Left lung (tissue), 10 donors: ENCODE data around the gene ZCCHC4. TPM values are rescaled to one million over a fixed set of nuclear protein-coding genes. Genes with fewer than 3 reads are reported as not detected.

Source experiments
- ATAC-seq: fragments of 200-7000 bp; cut with Tn5 transposase; one replicate; pipeline ENCODE4 v1.9.1; 2020; ENCODE audit warnings: moderate library complexity
- DNase-seq, 4 donors: peaks; one replicate each; pipeline ENCODE4 v3.0.0-alpha.2; 2013 to 2020
- H3K27ac ChIP-seq, 2 donors: fragments of 200-600 bp; sonication (generic) in 1 of 2; one replicate each; pipeline versions ENCODE4 v1.5.0 to v1.8.0; 2020 to 2021
- H3K27me3 ChIP-seq, 2 donors: fragments of 200-600 bp; sonication (generic) in 1 of 2; one replicate each; pipeline versions ENCODE4 v1.5.0 to v1.8.0; 2020 to 2021
- H3K36me3 ChIP-seq, 2 donors: fragments of 200-600 bp; sonication (generic) in 1 of 2; one replicate each; pipeline versions ENCODE4 v1.5.0 to v1.8.0; 2020 to 2021
- H3K4me1 ChIP-seq, 2 donors: fragments of 200-600 bp; one replicate each; pipeline ENCODE4 v1.8.0; 2021
- H3K4me3 ChIP-seq, 2 donors: fragments of 200-600 bp; sonication (generic) in 1 of 2; one replicate each; pipeline versions ENCODE4 v1.5.0 to v1.8.0; 2020 to 2021; ENCODE audit warnings: mild to moderate bottlenecking in 1 of 2
- H3K9me3 ChIP-seq, 2 donors: fragments of 200-600 bp; sonication (generic) in 1 of 2; one replicate each; pipeline versions ENCODE4 v1.5.0 to v1.8.0; 2020 to 2021
- intact Hi-C, 2 donors: fragments of 100-400 bp; cut with DNase I; formaldehyde crosslinking; loops; one replicate each; pipeline versions ENCODE4 v1.11.2 to v1.14.2; 2022
- polyA plus RNA-seq, 6 donors: library from polyadenylated mRNA; unstranded; fragments of 120-200 nt; gene quantifications; one replicate each; pipeline ENCODE4 v1.2.1, GENCODE V29; 2013; ENCODE audit not compliant: insufficient read length in 6 of 6
- total RNA-seq, 2 donors: library from RNA; stranded (reverse); fragmentation: NEBNext Ultra II Directional; extraction: Animal tissue kit (Norgen Biotek cat#: 25700); gene quantifications; one replicate each; pipeline ENCODE4 v1.2.1, GENCODE V29; 2021
- TF ChIP-seq, protein P1 (sequence below), 2 donors: fragments of 200-600 bp; sonication (generic) in 1 of 2; IDR thresholded peaks; one replicate each; pipeline versions ENCODE4 v1.5.0 to v1.8.0; 2021; ENCODE audit warnings: antibody characterized with exemption in 2 of 2
- donor health status: DM: no; HTN: yes; CAD: no.
- donor health status: DM: no; HTN: no; CAD: no.

ZCCHC4 gene
- total and polyA plus RNA-seq, 8 donors = 8.5 to 17.1 (median 15.7) TPM

DNA sequence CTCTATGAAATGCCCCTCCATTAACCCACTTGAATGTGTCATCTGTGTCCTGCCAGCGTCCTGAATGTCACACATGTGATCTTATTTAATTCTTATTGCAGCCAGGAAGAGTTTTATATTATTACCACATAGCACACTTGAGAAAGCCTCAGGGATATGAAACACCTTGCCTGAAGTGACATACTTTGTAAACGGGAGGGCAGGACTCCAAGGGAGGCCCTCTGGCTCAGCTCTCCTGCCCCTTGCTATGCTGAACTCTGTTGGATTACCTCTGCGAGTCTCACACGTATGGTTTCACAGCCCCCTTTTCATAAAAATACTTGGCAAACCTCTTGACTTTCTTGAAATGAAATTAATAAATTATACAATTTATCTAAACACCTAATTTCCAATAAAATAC lies 11.1 kb upstream of the ZCCHC4 start:
- peak; percentile 51 for ATAC-seq
- TF ChIP-seq, protein P1, sequence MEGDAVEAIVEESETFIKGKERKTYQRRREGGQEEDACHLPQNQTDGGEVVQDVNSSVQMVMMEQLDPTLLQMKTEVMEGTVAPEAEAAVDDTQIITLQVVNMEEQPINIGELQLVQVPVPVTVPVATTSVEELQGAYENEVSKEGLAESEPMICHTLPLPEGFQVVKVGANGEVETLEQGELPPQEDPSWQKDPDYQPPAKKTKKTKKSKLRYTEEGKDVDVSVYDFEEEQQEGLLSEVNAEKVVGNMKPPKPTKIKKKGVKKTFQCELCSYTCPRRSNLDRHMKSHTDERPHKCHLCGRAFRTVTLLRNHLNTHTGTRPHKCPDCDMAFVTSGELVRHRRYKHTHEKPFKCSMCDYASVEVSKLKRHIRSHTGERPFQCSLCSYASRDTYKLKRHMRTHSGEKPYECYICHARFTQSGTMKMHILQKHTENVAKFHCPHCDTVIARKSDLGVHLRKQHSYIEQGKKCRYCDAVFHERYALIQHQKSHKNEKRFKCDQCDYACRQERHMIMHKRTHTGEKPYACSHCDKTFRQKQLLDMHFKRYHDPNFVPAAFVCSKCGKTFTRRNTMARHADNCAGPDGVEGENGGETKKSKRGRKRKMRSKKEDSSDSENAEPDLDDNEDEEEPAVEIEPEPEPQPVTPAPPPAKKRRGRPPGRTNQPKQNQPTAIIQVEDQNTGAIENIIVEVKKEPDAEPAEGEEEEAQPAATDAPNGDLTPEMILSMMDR (IDR thresholded peaks at IDR 0.05) = no peak
- intact Hi-C loops = no loop called here
- H3K36me3 ChIP-seq = no peaks in the 10 kb centered on the region
- DNase-seq = peak in 1 of 4 donors; percentile 28
- no peaks in the 10 kb centered on the region for H3K4me1 ChIP-seq
- peak overlapping the region in 1 of 2 donors; percentile 70 for H3K27ac ChIP-seq
- no peaks in the 10 kb centered on the region for H3K9me3 ChIP-seq
- H3K4me3 ChIP-seq = no peak overlapping the region
- no peaks in the 10 kb centered on the region for H3K27me3 ChIP-seq

DNA sequence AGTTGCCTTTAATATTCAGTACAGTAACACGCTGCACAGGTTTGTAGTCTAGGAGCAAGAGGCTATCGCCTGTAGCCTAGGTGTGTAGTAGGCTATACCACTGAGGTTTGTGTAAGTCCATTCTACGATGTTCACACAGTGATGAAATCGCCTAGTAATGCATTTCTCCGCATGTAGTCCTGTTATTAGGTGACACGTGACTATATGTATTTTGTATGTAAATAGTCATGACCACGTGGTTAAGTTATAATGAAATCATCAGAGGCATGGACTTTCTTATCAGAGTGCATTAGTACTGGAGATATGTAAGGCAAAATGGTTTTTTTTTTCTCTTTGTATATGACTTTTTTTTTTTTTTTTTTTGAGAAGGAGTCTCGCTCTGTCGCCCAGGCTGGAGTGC lies 9.9 kb upstream of the ZCCHC4 start:
- no peaks in the 10 kb centered on the region for H3K27me3 ChIP-seq
- no peak overlapping the region for H3K27ac ChIP-seq
- H3K36me3 ChIP-seq = no peaks in the 10 kb centered on the region
- no peak overlapping the region for H3K4me3 ChIP-seq
- ATAC-seq (no peak), DNase-seq (no peak)
- intact Hi-C loops = no loop called here
- no peaks in the 10 kb centered on the region for H3K9me3 ChIP-seq
- TF ChIP-seq, protein P1 (IDR thresholded peaks at IDR 0.05) = no peak
- no peaks in the 10 kb centered on the region for H3K4me1 ChIP-seq

DNA sequence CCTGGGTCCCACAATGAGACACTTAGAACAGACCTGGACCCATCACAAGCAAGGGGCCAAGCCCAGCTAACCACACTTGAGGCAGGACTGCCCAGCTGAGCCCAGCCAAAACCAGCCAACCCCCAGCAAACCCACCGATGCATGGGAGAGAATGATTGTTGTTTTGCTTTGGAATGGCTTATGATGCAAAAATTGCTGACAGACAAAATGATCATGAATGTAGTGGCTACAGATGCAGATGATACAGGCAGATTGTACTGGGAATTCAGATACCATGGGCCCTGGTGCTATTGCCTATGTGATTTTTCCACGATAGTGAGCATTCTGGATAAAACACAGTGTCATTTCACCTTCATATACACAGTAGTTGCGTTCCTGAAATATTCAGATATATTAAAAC lies 9.0 kb upstream of the ZCCHC4 start:
- Histone ChIP-seq H3K27me3 (no peaks in the 10 kb centered on the region), H3K9me3 (no peaks in the 10 kb centered on the region), H3K4me1 (no peaks in the 10 kb centered on the region), H3K27ac (no peak overlapping the region), H3K4me3 (no peak overlapping the region), H3K36me3 (no peaks in the 10 kb centered on the region)
- ATAC-seq = no peak
- intact Hi-C loops = no loop called here
- TF ChIP-seq, protein P1 (IDR thresholded peaks at IDR 0.05) = no peak
- no peak for DNase-seq

DNA sequence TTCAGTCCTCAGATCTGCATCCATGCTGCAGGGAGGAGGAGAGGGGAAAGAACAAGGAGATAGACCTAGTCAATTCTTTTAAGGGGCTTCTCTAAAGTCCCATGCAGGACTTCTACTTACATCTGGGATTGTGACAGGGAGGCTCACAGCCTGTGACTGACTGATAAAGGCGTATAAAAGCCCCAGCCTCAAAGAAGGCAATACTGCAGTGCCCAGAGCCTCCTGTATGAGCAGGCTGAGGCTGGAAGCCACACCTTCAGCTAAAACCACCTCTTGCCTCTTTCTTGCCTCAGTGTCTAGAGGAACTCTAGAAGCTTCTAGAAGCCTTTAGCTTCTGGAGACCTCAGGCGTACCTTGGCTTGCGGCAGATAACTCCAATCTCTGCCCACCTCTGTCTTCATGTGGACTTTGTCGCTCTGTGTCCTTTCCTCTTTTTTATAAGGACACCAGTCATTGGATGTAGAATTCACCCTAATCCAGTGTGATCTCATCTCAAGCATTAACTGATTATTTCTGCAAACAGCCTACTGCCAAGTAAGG lies 6.0 kb upstream of the ZCCHC4 start:
- no peak overlapping the region for H3K27ac ChIP-seq
- no peak for DNase-seq
- intact Hi-C loops = no loop called here
- H3K9me3 ChIP-seq = no peaks in the 10 kb centered on the region
- no peaks in the 10 kb centered on the region for H3K4me1 ChIP-seq
- no peaks in the 10 kb centered on the region for H3K27me3 ChIP-seq
- ATAC-seq = no peak
- TF ChIP-seq, protein P1 (IDR thresholded peaks at IDR 0.05) = no peak
- H3K36me3 ChIP-seq = no peaks in the 10 kb centered on the region
- no peak overlapping the region for H3K4me3 ChIP-seq

GRCh38 chr4:25307596-25307995 lies 5.0 kb upstream of the ZCCHC4 start:
- H3K9me3 ChIP-seq = no peaks in the 10 kb centered on the region
- DNase-seq (no peak), ATAC-seq (no peak)
- H3K4me1 ChIP-seq = no peaks in the 10 kb centered on the region
- TF ChIP-seq, protein P1 (IDR thresholded peaks at IDR 0.05) = no peak
- intact Hi-C loops = no loop called here
- H3K4me3 ChIP-seq = no peak overlapping the region
- no peaks in the 10 kb centered on the region for H3K27me3 ChIP-seq
- no peaks in the 10 kb centered on the region for H3K36me3 ChIP-seq
- H3K27ac ChIP-seq = no peak overlapping the region
